Ovary (tissue), 9 donors: Measurements from ENCODE around the gene PCYT2. TPM values are rescaled to one million over a fixed set of nuclear protein-coding genes. Genes with fewer than 3 reads are reported as not detected.
A peak's percentile ranks its signal among the peaks of the same experiment; 100 is the strongest.

Source experiments
- DNase-seq, 5 donors: peaks; one replicate each; pipeline ENCODE4 v3.0.0-alpha.2; 2019 to 2020
- H3K27ac ChIP-seq, 2 donors: fragments of 200-600 bp; one replicate each; pipeline versions ENCODE4 v1.5.1 to v1.8.0; 2019 to 2022
- H3K27me3 ChIP-seq: fragments of 200-600 bp; one replicate; pipeline ENCODE4 v1.8.0; 2022
- H3K36me3 ChIP-seq: fragments of 200-600 bp; sonication (generic); one replicate; pipeline ENCODE4 v1.5.1; 2019
- H3K4me1 ChIP-seq: one replicate; pipeline ENCODE4 v1.8.1; 2013; ENCODE audit warnings: mild to moderate bottlenecking, moderate library complexity; ENCODE audit not compliant: insufficient read depth
- H3K4me3 ChIP-seq: fragments of 200-600 bp; sonication (generic); one replicate; pipeline ENCODE4 v1.5.1; 2017
- H3K9me3 ChIP-seq, 2 donors: fragments of 200-600 bp in 1 of 2; sonication (generic) in 1 of 2; one replicate each; pipeline versions ENCODE4 v1.5.1 to v1.8.1; 2013 to 2019; ENCODE audit warnings: mild to moderate bottlenecking in 1 of 2, moderate library complexity in 1 of 2
- EP300 ChIP-seq: sonication (generic); formaldehyde crosslinking; IDR thresholded peaks from one replicate; pipeline ENCODE4 v1.6.1; 2017; ENCODE audit warnings: antibody characterized with exemption
- POLR2A ChIP-seq: fragments of 450-650 bp; IDR thresholded peaks from one replicate; pipeline ENCODE4 v1.6.1; 2017; ENCODE audit warnings: antibody characterized with exemption, mild to moderate bottlenecking, moderate library complexity
- WGBS, 3 donors: extraction: QIAGEN DNeasy Blood & Tissue Kit in 1 of 3; methylation state at CpG; one replicate each; pipeline versions ENCODE4 v1.1.5 to v1.1.7; 2013 to 2017; 5-methylcytosine and 5-hydroxymethylcytosine counted together
- intact Hi-C, 4 donors: fragments of 100-400 bp; cut with DNase I; formaldehyde crosslinking; loops; one replicate each; pipeline versions ENCODE4 v1.11.0 to v1.15.1; 2022 to 2023
- polyA plus RNA-seq, 2 donors: library from polyadenylated mRNA; stranded (reverse); fragments of 200-250 nt in 1 of 2; fragments of 350-450 nt in 1 of 2; fragmentation: Illumina TruSeq in 1 of 2; extraction: RNeasy Lipid Tissue Mini Kit (QIAGEN cat#74804) in 1 of 2; gene quantifications; one replicate each; pipeline ENCODE4 v1.2.3, GENCODE V29; 2013 to 2014
- total RNA-seq, 7 donors: library from RNA; depleted of rRNA in 2 of 7; stranded (reverse); fragments of >200 nt in 2 of 7; fragmentation: NEBNext Ultra II Directional in 3 of 7; extraction: Animal tissue kit (Norgen Biotek cat#: 25700) in 3 of 7; gene quantifications; one replicate each; pipeline versions ENCODE4 v1.1.0 to v1.2.4, GENCODE V29; 2016 to 2023
- TF ChIP-seq, protein P1 (sequence below), 3 donors: fragments of 450-650 bp in 2 of 3; fragments of 200-600 bp in 1 of 3; IDR thresholded peaks; one replicate each; pipeline versions ENCODE4 v1.5.1 to v1.8.0; 2016 to 2022; ENCODE audit warnings: antibody characterized with exemption in 3 of 3, mild to moderate bottlenecking in 1 of 3
- donor health status: DM: no; HTN: no; CAD: no; lungs with moderate emphysema.
- donor health status: DM: no; HTN: no; CAD: no.
- donor health status: Bipolar disorder and iron deficiency.
- donor health status: DM: yes; HTN: yes; CAD: no.
- donor health status: DM: no; HTN: no; CAD: no.
- donor health status: DM: yes; HTN: yes; CAD: no.

The PCYT2 gene
- total and polyA plus RNA-seq, 9 donors = 12.6 to 71.4 (median 25.7) TPM

DNA sequence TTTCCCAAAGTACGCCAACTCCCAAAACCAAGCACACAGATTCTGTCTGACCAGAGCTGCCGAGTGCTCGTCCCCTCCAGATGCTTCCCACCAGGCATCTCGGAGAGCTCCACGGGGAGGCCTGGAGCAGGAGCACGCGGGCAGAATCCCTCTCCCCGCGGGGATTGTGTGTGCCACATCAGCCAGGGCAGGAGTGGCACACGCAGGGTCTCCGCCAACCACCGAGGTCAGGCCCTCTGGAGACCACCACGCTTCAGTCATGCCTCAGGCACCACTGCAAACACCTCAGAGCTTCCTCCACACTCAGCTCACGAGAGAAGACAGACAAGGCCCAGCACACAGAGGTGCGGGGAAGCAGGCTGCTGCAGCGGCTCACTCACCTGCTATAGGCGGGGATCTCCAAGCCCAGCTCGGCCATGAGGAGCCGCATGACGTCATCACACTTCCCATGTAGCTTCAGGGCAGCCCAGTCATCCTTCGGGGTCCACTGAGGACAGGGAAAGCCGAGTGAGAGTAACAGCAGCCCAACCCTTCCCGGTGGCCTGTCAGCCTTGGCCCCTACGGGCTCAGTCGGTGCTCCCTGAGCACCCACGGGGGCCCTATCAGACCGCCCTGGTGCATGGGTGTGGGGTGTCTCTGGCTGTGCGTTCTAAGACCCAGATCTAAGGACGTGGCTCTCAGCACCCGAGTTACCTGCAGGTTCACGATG is 2.3 kb upstream of the PCYT2 start:
- no peaks in the 10 kb centered on the region for H3K27me3 ChIP-seq
- no peaks in the 10 kb centered on the region for H3K36me3 ChIP-seq
- 91 to 94% (median 92%) methylated on average over 30 to 31 of the region's 31 CpGs for WGBS, 3 donors
- DNase-seq = no peak
- intact Hi-C loops = no loop called here
- peaks cover 6% of the 10 kb centered on the region for H3K4me1 ChIP-seq
- TF ChIP-seq, protein P1, sequence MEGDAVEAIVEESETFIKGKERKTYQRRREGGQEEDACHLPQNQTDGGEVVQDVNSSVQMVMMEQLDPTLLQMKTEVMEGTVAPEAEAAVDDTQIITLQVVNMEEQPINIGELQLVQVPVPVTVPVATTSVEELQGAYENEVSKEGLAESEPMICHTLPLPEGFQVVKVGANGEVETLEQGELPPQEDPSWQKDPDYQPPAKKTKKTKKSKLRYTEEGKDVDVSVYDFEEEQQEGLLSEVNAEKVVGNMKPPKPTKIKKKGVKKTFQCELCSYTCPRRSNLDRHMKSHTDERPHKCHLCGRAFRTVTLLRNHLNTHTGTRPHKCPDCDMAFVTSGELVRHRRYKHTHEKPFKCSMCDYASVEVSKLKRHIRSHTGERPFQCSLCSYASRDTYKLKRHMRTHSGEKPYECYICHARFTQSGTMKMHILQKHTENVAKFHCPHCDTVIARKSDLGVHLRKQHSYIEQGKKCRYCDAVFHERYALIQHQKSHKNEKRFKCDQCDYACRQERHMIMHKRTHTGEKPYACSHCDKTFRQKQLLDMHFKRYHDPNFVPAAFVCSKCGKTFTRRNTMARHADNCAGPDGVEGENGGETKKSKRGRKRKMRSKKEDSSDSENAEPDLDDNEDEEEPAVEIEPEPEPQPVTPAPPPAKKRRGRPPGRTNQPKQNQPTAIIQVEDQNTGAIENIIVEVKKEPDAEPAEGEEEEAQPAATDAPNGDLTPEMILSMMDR (IDR thresholded peaks at IDR 0.05) = no peak
- no peak for TF ChIP-seq POLR2A
- TF ChIP-seq EP300 = no peak
- no peak overlapping the region for H3K27ac ChIP-seq
- no peaks in the 10 kb centered on the region for H3K9me3 ChIP-seq
- no peak overlapping the region for H3K4me3 ChIP-seq

DNA sequence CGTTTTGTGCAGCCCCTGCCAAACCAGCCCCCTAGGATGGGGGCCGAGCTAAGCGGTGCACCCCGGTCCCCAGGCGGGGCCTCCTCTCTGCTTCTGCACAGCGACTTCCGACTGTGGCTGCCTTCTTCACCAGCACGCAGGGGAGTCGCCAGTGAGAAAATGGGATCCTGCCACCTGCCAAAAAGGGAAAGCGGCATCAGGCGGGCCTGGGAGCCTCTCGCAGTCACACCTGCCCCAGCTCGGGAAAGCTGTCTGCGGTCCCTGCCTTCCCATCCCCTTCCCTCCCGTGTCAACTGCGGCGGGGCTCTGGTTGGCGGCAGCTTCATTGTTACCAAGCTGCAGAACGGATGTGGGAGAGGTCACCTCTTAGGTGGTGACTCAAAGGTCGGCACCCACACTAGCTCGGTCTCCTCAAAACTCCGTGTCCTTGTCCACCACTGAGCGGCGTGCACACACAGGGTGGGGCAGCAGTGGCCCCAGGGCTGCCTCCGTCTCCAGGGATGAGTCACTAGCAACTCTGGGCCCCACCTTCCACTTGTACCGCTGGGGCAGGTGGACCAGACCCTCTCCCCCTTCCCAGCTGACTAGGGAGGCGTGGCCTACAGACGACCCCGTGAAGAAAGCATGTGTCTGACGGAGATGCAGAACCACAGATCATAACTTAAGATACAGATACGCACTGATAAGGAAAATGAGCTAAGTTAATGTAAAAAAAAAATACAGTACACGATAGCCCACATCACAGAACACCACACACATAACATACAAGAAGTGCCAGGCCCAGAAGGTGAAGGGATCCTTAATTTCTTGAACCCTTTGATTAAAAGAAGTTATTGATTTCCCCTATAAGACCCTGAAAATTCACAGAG is 1.5 kb upstream of the PCYT2 start:
- Histone ChIP-seq H3K4me3 (no peak overlapping the region), H3K9me3 (no peaks in the 10 kb centered on the region), H3K27ac (no peak overlapping the region), H3K4me1 (peaks cover 5% of the 10 kb centered on the region), H3K36me3 (no peaks in the 10 kb centered on the region), H3K27me3 (no peaks in the 10 kb centered on the region)
- intact Hi-C loops = no loop called here
- 90 to 93% (median 91%) methylated on average over 32 of the region's 32 CpGs for WGBS, 3 donors
- TF ChIP-seq POLR2A = no peak
- DNase-seq = no peak

DNA sequence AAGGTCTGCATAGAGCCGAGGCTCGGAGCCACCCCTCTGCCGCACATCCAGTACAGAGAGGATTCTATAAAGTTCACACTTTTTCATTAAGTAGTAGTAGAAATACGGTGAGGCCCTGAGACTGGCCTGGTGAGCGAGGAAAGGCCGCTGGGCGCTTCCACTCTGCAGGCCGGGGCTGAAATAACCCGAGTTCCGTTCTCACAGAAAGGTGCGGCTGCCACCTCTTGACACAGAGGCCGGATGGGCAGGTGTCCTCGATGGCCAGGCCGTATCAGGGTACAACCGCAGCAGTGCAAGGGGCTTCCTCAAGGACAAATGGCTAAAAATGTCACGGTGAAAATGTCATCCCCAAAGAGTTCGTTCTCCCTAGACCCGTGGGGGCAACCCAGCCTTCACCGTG is 770 bp upstream of the PCYT2 start:
- intact Hi-C loops = no loop called here
- no peaks in the 10 kb centered on the region for H3K27me3 ChIP-seq
- no peak for DNase-seq
- H3K27ac ChIP-seq = peak overlapping the region in 1 of 2 donors; percentile 67
- H3K9me3 ChIP-seq = no peaks in the 10 kb centered on the region
- H3K36me3 ChIP-seq = no peaks in the 10 kb centered on the region
- TF ChIP-seq EP300 = no peak
- no peak for TF ChIP-seq POLR2A
- TF ChIP-seq, protein P1 (IDR thresholded peaks at IDR 0.05) = no peak
- H3K4me1 ChIP-seq = peaks cover 2% of the 10 kb centered on the region
- no peak overlapping the region for H3K4me3 ChIP-seq
- 74 to 85% (median 79%) methylated on average over 19 of the region's 19 CpGs for WGBS, 3 donors

DNA sequence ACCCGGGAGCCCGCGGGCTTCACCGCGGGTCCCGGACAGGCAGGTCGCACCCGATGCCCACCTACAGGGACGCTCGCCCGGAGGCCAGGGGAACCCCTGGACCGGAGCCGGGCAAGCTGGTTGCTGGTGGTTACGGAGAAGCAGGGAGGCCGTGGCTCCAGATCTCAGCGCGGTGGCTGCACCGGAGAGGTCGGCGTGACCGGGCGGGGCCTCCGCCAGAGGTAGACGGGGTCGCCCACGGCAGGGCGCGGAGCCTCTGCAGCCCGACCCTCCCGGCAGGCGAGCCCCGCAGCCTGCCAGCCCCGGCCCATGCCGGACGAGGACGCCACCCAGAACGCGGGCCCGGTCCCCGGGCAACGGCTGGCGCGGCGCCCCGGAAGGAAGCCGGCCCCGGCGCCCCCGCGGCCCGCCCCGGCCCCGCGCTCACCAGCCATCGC is 341 bp downstream of the PCYT2 start:
- TF ChIP-seq POLR2A = no peak
- TF ChIP-seq, protein P1 (IDR thresholded peaks at IDR 0.05) = no peak
- TF ChIP-seq EP300 = no peak
- intact Hi-C loops = no loop called here
- peaks cover 1% of the 10 kb centered on the region for H3K4me1 ChIP-seq
- 0% methylated on average over 23 to 55 of the region's 55 CpGs for WGBS, 3 donors
- H3K9me3 ChIP-seq = no peaks in the 10 kb centered on the region
- DNase-seq = no peak
- peak overlapping the region; percentile 66 for H3K4me3 ChIP-seq
- no peak overlapping the region for H3K27ac ChIP-seq
- no peaks in the 10 kb centered on the region for H3K27me3 ChIP-seq
- H3K36me3 ChIP-seq = no peaks in the 10 kb centered on the region
